ENCODE data around the gene CACNA2D4.

- TF ChIP-seq POLR2A (IDR thresholded peaks at IDR 0.05): no peak
- TF ChIP-seq, protein P1, sequence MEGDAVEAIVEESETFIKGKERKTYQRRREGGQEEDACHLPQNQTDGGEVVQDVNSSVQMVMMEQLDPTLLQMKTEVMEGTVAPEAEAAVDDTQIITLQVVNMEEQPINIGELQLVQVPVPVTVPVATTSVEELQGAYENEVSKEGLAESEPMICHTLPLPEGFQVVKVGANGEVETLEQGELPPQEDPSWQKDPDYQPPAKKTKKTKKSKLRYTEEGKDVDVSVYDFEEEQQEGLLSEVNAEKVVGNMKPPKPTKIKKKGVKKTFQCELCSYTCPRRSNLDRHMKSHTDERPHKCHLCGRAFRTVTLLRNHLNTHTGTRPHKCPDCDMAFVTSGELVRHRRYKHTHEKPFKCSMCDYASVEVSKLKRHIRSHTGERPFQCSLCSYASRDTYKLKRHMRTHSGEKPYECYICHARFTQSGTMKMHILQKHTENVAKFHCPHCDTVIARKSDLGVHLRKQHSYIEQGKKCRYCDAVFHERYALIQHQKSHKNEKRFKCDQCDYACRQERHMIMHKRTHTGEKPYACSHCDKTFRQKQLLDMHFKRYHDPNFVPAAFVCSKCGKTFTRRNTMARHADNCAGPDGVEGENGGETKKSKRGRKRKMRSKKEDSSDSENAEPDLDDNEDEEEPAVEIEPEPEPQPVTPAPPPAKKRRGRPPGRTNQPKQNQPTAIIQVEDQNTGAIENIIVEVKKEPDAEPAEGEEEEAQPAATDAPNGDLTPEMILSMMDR (IDR thresholded peaks at IDR 0.05): no peak
Measured at GRCh38 chr12:1920971-1921370, 2.5 kb upstream of the CACNA2D4 start.

All from adrenal gland (tissue), 5 donors.